K562 (cell line): ENCODE results near the gene CNPY4. TPM values are rescaled to one million over a fixed set of nuclear protein-coding genes. Genes with fewer than 3 reads are reported as not detected.

Experiments used
- ARNT ChIP-seq, 2 experiments: fragments of 450-650 bp; IDR thresholded peaks; 2 replicates each; pipeline ENCODE4 v1.6.1; 2016; ENCODE audit warnings: mild to moderate bottlenecking in 1 of 2
- CHD2 ChIP-seq: IDR thresholded peaks from 2 replicates; pipeline ENCODE4 v1.6.1; 2011; ENCODE audit warnings: low read depth, low read length
- ETV5 ChIP-seq: sonication (generic); formaldehyde crosslinking; IDR thresholded peaks from 2 replicates; pipeline ENCODE4 v1.4.0; 2020; ENCODE audit warnings: low read depth, mild to moderate bottlenecking, missing genetic modification reagents
- ETV6 ChIP-seq, 3 experiments: fragments of 150-350 bp in 1 of 3; sonication (generic) in 1 of 3; formaldehyde crosslinking in 1 of 3; IDR thresholded peaks; 2 replicates each; pipeline versions ENCODE4 v1.6.1 to v1.8.0; 2014 to 2022; ENCODE audit warnings: borderline replicate concordance in 2 of 3, low read depth in 2 of 3, antibody characterized with exemption in 1 of 3, low read length in 1 of 3, mild to moderate bottlenecking in 1 of 3, missing genetic modification reagents in 1 of 3
- GATAD2B ChIP-seq: fragments of 450-650 bp; IDR thresholded peaks from 2 replicates; pipeline ENCODE4 v1.6.1; 2017; ENCODE audit warnings: mild to moderate bottlenecking, borderline replicate concordance
- LCOR ChIP-seq: sonication (generic); formaldehyde crosslinking; IDR thresholded peaks from 2 replicates; pipeline ENCODE4 v1.8.0; 2022; ENCODE audit warnings: mild to moderate bottlenecking, missing genetic modification reagents
- POLR2B ChIP-seq: fragments of 450-650 bp; IDR thresholded peaks from 2 replicates; pipeline ENCODE4 v1.6.1; 2018; ENCODE audit warnings: low read depth; ENCODE audit not compliant: partially characterized antibody
- POLR2G ChIP-seq: fragments of 200-400 bp; formaldehyde crosslinking; IDR thresholded peaks from 2 replicates; pipeline ENCODE4 v1.6.1; 2017; ENCODE audit warnings: low read depth, mild to moderate bottlenecking, antibody characterized with exemption, low read length, moderate library complexity
- PTRF ChIP-seq: fragments of 450-650 bp; IDR thresholded peaks from 2 replicates; pipeline ENCODE4 v1.6.1; 2016; ENCODE audit warnings: mild to moderate bottlenecking, missing genetic modification characterization, missing compliant biosample characterization
- RBFOX2 ChIP-seq: fragments of 200-400 bp; formaldehyde crosslinking; IDR thresholded peaks from 2 replicates; pipeline ENCODE4 v1.6.1; 2017; ENCODE audit warnings: low read depth, mild to moderate bottlenecking, low read length, moderate library complexity
- SIN3A ChIP-seq, 2 experiments: fragments of 150-350 bp in 1 of 2; IDR thresholded peaks; 2 replicates each; pipeline ENCODE4 v1.6.1; 2011 to 2016; ENCODE audit warnings: borderline replicate concordance in 2 of 2, low read depth in 2 of 2, low read length in 2 of 2, mild to moderate bottlenecking in 2 of 2, moderate library complexity in 2 of 2; ENCODE audit not compliant: control insufficient read depth in 1 of 2
- SIRT6 ChIP-seq: IDR thresholded peaks from one replicate; pipeline ENCODE4 v1.6.1; 2012; ENCODE audit warnings: low read depth, mild to moderate bottlenecking, control low read depth, inconsistent platforms, low read length, moderate library complexity
- ZFP30 ChIP-seq: fragments of 250-450 bp; sonication (Bioruptor Pico); IDR thresholded peaks from 2 replicates; pipeline ENCODE4 v1.8.0; 2022; ENCODE audit warnings: moderate library complexity, mild to moderate bottlenecking, inconsistent platforms, borderline replicate concordance
- ZNF165 ChIP-seq: fragments of 250-450 bp; sonication (Bioruptor Pico); IDR thresholded peaks from 2 replicates; pipeline ENCODE4 v1.4.0; 2020; ENCODE audit warnings: borderline replicate concordance
- ZNF584 ChIP-seq: fragments of 200-800 bp; sonication (Bioruptor generic); IDR thresholded peaks from 2 replicates; pipeline ENCODE4 v1.6.1; 2016; ENCODE audit warnings: low read depth, mild to moderate bottlenecking, missing genetic modification characterization, missing compliant biosample characterization
- ZNF717 ChIP-seq: fragments of 250-450 bp; sonication (Bioruptor Pico); IDR thresholded peaks from 2 replicates; pipeline ENCODE4 v1.5.0; 2021
- polyA plus RNA-seq, 8 experiments: library from polyadenylated mRNA; depleted of rRNA in 4 of 8; stranded (reverse) in 5 of 8; unstranded in 3 of 8; fragments of >200 nt; fragmentation: Nextera tagmentation in 2 of 8; fragmentation: Illumina TruSeq in 1 of 8; extraction: Ambion mirVana in 2 of 8; extraction: Trizol in 1 of 8; gene quantifications; 2 replicates each; pipeline versions ENCODE4 v1.2.1 to v1.2.3, GENCODE V29; 2011 to 2014; ENCODE audit warnings: inconsistent platforms in 1 of 8, missing spikeins in 1 of 8
- total RNA-seq, 7 experiments: library from RNA; depleted of rRNA in 6 of 7; stranded (reverse); fragments of >200 nt in 6 of 7; fragmentation: Illumina TruSeq in 2 of 7; extraction: Trizol in 2 of 7; gene quantifications; 2 replicates each; pipeline versions ENCODE4 v1.2.1 to v1.2.3, GENCODE V29; 2011 to 2021; ENCODE audit warnings: low replicate concordance in 1 of 7
- TF ChIP-seq, protein P1 (sequence below): sonication (generic); formaldehyde crosslinking; IDR thresholded peaks from 2 replicates; pipeline ENCODE4 v1.8.0; 2022; ENCODE audit warnings: mild to moderate bottlenecking, missing genetic modification reagents
- TF ChIP-seq, protein P2 (sequence below): fragments of 450-650 bp; formaldehyde crosslinking; IDR thresholded peaks from 2 replicates; pipeline ENCODE4 v1.4.0; 2020; ENCODE audit warnings: mild to moderate bottlenecking
- TF ChIP-seq, protein P3 (sequence below): fragments of 250-450 bp; sonication (Bioruptor Pico); IDR thresholded peaks from 2 replicates; pipeline ENCODE4 v1.5.0; 2021; ENCODE audit warnings: mild to moderate bottlenecking, borderline replicate concordance

CNPY4 gene
- total and polyA plus RNA-seq, 9 of the 15 experiments (the other 6 are each of a cell fraction or from before 2014, with no cell fraction given): 1.9 to 11.2 (median 7.0) TPM

DNA sequence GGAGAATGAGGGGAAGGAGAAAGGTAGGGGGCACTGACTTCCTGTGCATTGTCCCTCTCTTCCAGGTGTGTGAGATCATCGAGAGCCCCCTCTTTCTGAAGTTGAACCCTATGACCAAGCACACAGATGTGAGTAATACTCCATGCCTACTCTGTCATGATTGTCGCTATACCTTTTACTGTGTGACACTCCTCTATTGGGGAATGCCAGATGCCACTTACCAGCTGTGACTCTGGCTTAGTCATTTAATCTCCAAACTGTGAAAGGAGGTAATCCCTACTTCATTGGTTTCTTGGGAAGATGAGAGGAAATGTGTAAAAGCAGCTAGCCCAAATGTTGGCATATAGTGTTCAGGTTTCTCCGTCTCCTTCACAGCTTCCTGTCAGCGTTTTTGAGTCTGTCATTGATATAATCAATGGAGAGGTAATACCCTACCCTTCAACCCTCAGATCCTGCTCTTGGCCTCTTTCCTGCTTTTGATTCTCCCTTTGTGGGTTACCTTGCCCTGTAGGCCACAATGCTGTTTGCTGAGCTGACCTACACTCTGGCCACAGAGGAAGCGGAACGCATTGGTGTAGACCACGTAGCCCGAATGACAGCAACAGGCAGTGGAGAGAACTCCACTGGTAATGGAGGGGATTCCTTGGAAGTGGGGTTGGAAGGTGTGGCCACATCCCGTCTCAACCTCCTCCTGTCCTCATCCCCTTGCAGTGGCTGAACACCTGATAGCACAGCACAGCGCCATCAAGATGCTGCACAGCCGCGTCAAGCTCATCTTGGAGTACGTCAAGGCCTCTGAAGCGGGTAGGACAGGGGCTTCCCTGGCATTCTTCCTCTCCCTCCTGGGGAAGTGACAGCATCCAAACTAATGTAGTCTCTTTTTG lies 28.7 kb upstream of the CNPY4 start (continued):
- TF ChIP-seq ETV5 (CRISPR knock-in tag) (0 out of 2 replicates have a peak, but pooled peaks have one; percentile 23), ZNF584 (no peak), LCOR (CRISPR knock-in tag) (no peak), ZNF165 (CRISPR knock-in tag) (no peak), ZFP30 (CRISPR knock-in tag) (no peak), ETV6 (IDR thresholded peaks at IDR 0.05; ENCODE audit: borderline replicate concordance in 1 of 2, low read depth in 2 of 2, low read length in 1 of 2) (no peak), ETV6 (CRISPR knock-in tag; IDR thresholded peaks at IDR 0.05; ENCODE audit: borderline replicate concordance) (no peak), PTRF (tag) (no peak), RBFOX2 (peak; percentile 59; the same call in 1 of the 2 replicates), CHD2 (peak; percentile 19; the same call in 1 of the 2 replicates), ZNF717 (no peak), GATAD2B (no peak), SIRT6 (no peak), SIN3A (IDR thresholded peaks at IDR 0.05; ENCODE audit: borderline replicate concordance in 2 of 2, control insufficient read depth in 1 of 2, low read depth in 2 of 2, low read length in 2 of 2) (0 out of 4 replicates have a peak, but pooled peaks of 1 of the 2 experiments have one; percentile 9), POLR2G (peak; percentile 67), ARNT (IDR thresholded peaks at IDR 0.05) (no peak), POLR2B (no peak)
- TF ChIP-seq, protein P1, sequence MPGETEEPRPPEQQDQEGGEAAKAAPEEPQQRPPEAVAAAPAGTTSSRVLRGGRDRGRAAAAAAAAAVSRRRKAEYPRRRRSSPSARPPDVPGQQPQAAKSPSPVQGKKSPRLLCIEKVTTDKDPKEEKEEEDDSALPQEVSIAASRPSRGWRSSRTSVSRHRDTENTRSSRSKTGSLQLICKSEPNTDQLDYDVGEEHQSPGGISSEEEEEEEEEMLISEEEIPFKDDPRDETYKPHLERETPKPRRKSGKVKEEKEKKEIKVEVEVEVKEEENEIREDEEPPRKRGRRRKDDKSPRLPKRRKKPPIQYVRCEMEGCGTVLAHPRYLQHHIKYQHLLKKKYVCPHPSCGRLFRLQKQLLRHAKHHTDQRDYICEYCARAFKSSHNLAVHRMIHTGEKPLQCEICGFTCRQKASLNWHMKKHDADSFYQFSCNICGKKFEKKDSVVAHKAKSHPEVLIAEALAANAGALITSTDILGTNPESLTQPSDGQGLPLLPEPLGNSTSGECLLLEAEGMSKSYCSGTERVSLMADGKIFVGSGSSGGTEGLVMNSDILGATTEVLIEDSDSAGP: peak; percentile 51; the same call in 1 of the 2 replicates
- TF ChIP-seq, protein P2, sequence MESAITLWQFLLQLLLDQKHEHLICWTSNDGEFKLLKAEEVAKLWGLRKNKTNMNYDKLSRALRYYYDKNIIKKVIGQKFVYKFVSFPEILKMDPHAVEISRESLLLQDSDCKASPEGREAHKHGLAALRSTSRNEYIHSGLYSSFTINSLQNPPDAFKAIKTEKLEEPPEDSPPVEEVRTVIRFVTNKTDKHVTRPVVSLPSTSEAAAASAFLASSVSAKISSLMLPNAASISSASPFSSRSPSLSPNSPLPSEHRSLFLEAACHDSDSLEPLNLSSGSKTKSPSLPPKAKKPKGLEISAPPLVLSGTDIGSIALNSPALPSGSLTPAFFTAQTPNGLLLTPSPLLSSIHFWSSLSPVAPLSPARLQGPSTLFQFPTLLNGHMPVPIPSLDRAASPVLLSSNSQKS: no peak
- TF ChIP-seq, protein P3, sequence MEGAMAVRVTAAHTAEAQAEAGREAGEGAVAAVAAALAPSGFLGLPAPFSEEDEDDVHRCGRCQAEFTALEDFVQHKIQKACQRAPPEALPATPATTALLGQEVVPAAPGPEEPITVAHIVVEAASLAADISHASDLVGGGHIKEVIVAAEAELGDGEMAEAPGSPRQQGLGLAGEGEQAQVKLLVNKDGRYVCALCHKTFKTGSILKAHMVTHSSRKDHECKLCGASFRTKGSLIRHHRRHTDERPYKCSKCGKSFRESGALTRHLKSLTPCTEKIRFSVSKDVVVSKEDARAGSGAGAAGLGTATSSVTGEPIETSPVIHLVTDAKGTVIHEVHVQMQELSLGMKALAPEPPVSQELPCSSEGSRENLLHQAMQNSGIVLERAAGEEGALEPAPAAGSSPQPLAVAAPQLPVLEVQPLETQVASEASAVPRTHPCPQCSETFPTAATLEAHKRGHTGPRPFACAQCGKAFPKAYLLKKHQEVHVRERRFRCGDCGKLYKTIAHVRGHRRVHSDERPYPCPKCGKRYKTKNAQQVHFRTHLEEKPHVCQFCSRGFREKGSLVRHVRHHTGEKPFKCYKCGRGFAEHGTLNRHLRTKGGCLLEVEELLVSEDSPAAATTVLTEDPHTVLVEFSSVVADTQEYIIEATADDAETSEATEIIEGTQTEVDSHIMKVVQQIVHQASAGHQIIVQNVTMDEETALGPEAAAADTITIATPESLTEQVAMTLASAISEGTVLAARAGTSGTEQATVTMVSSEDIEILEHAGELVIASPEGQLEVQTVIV (CRISPR knock-in tag): no peak
